ENCODE results near the gene F2R. TPM values are rescaled to one million over a fixed set of nuclear protein-coding genes. Genes with fewer than 3 reads are reported as not detected.

The F2R gene
- total RNA-seq, 1 donor from 2014 or later, result 38.6 TPM

DNA sequence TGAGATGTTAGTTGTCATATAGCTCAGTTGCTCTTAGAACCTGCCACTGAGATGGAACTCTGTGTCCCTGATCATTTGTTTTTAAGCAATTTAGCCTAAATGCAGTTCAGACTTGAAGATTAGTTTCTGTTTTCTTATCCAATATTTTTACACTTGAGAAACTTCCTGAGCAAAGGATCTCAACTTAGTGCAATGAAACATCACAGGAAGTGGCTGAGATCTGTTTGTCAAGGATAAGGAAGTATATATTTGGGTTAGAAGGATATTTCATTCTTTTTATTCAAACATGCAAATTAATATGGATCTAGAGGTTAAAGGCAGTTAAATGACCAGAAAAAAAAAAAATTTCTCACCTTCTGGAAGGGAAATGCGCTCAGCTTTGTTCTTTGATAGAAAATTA is 19.7 kb upstream of the F2R start:
- no peak overlapping the region for H3K27ac ChIP-seq
- intact Hi-C loops (cut with DNase I), result no loop called here
- TF ChIP-seq, protein P1, sequence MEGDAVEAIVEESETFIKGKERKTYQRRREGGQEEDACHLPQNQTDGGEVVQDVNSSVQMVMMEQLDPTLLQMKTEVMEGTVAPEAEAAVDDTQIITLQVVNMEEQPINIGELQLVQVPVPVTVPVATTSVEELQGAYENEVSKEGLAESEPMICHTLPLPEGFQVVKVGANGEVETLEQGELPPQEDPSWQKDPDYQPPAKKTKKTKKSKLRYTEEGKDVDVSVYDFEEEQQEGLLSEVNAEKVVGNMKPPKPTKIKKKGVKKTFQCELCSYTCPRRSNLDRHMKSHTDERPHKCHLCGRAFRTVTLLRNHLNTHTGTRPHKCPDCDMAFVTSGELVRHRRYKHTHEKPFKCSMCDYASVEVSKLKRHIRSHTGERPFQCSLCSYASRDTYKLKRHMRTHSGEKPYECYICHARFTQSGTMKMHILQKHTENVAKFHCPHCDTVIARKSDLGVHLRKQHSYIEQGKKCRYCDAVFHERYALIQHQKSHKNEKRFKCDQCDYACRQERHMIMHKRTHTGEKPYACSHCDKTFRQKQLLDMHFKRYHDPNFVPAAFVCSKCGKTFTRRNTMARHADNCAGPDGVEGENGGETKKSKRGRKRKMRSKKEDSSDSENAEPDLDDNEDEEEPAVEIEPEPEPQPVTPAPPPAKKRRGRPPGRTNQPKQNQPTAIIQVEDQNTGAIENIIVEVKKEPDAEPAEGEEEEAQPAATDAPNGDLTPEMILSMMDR (IDR thresholded peaks at IDR 0.05), result no peak

DNA sequence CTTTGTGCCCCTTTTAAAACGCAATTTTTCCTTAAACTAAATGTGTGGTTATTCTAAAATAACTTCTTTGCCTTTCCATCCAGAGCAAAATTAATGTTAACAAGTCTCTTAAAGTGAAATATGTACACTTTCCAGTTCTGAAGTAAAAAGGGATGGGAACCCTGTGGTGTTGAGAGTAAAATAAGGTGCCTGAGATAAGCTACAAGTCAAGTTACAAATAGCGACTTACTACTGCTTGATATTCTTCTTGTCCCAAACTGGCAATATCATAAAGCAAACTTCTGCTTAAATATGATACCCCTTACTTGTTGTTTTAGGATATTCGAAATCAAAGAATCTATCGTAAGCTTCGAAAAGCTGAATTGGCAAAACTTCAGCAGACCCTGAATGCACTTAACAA is 18.3 kb upstream of the F2R start:
- TF ChIP-seq, protein P1 (IDR thresholded peaks at IDR 0.05), result no peak
- H3K9me3 ChIP-seq, result no peaks in the 10 kb centered on the region
- peaks cover 14% of the 10 kb centered on the region for H3K36me3 ChIP-seq
- H3K27me3 ChIP-seq, result no peaks in the 10 kb centered on the region
- intact Hi-C loops (cut with DNase I), result no loop called here
- no peak overlapping the region for H3K27ac ChIP-seq
- ATAC-seq (no peak), DNase-seq (no peak)
- H3K4me3 ChIP-seq, result no peak overlapping the region
- peaks cover 7% of the 10 kb centered on the region for H3K4me1 ChIP-seq

More for the DNA sequence above, 19.7 kb upstream of the F2R start:
- Histone ChIP-seq H3K9me3 (no peaks in the 10 kb centered on the region), H3K36me3 (peaks cover 7% of the 10 kb centered on the region), H3K27me3 (no peaks in the 10 kb centered on the region), H3K4me1 (peaks cover 10% of the 10 kb centered on the region), H3K4me3 (no peak overlapping the region)
- no peak for DNase-seq
- ATAC-seq, result no peak

DNA sequence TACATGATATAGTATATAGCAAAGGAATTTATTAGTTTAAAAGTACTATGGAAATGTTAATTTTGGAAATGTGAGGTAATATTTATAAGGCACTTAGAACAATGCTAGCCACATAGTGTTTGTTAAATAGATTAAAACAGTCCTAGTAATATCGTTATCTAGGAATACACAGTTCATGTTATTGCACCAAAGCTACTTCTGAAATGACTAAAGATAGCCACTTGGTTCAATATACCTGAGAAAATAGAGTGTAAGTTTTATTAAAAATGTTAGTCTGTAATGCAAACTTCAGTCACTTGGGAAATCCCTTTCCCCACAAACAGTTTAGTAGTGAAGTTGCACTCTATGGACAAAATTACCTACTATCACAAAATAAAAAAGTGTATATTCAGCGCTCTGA is 15.4 kb upstream of the F2R start:
- H3K27ac ChIP-seq, result no peak overlapping the region
- ATAC-seq, result no peak
- intact Hi-C loops (cut with DNase I), result no loop called here
- H3K9me3 ChIP-seq, result no peaks in the 10 kb centered on the region
- TF ChIP-seq, protein P1 (IDR thresholded peaks at IDR 0.05), result no peak
- H3K4me3 ChIP-seq, result no peak overlapping the region
- H3K27me3 ChIP-seq, result no peaks in the 10 kb centered on the region
- H3K36me3 ChIP-seq, result peaks cover 14% of the 10 kb centered on the region
- peaks cover 7% of the 10 kb centered on the region for H3K4me1 ChIP-seq
- DNase-seq, result no peak

DNA sequence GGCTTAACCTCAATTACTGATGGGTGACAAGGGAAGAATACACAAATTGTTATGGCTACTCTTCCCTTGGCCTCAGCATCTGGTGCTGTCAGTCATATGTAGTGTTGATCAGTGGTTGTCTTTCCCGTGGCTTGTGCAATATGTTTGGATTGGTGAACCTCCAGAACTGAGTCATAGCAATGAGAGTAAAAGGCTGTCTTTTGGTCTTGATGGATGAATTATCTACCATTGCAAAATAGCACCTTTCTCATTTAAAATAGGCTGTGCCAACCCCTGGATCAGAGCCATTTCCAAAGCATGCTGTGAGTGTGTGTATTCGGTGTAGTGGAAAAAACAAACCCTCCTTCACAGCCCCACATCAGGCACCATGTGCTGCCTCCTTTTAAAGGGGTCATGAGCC is 14.6 kb upstream of the F2R start:
- no peak for ATAC-seq
- peaks cover 5% of the 10 kb centered on the region for H3K4me1 ChIP-seq
- no peak overlapping the region for H3K27ac ChIP-seq
- intact Hi-C loops (cut with DNase I), result no loop called here
- H3K4me3 ChIP-seq, result no peak overlapping the region
- H3K36me3 ChIP-seq, result peaks cover 14% of the 10 kb centered on the region
- H3K27me3 ChIP-seq, result no peaks in the 10 kb centered on the region
- TF ChIP-seq, protein P1 (IDR thresholded peaks at IDR 0.05), result no peak
- no peak for DNase-seq
- H3K9me3 ChIP-seq, result no peaks in the 10 kb centered on the region

DNA sequence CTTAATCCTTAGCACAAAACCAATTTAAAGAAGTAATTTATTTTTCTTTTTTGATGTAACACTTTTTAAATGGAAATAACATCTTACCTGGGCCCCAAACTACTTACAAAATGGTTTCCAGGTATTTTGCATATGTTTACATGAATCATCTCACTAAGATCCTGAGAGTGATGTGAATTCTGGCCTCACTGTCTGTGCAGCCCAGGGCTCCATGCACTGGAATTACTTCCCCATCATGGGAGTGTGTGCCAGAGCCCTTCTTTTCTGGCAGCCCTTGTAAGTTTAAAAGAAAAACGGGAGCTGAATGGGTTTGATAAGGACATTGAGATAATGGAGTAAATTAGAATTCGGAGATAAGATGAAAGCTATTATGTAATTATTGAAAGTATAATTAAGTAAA is 12.2 kb upstream of the F2R start:
- Histone ChIP-seq H3K4me1 (no peaks in the 10 kb centered on the region), H3K4me3 (no peak overlapping the region), H3K27ac (no peak overlapping the region), H3K27me3 (no peaks in the 10 kb centered on the region), H3K36me3 (peaks cover 14% of the 10 kb centered on the region), H3K9me3 (no peaks in the 10 kb centered on the region)
- TF ChIP-seq, protein P1 (IDR thresholded peaks at IDR 0.05), result no peak
- ATAC-seq (no peak), DNase-seq (no peak)
- intact Hi-C loops (cut with DNase I), result no loop called here

DNA sequence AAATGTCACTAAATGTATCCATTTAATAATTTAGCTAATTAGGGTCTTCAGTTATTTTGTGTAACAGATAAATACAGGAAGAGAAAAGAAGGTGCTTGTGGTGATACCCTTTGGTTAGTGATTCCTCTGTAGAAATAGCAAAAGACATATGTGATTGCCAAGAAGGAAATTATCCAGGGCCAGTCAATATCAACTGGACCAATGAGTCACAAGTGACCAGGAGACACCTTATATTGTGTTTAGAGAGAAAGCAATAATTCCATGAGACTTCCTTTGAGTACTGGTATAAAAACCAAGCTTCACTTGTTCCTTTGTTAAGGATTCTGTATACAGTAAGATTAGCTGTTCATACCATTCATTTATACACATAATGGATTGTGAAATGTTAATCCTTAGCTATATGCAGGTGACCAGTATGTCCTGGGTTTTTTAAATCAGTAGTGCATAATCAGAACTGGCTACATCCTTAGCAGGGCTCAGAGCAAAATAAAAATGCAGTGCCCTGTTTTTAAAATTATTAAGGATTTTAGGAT is 11.7 kb upstream of the F2R start:
- ATAC-seq, result no peak
- TF ChIP-seq, protein P1 (IDR thresholded peaks at IDR 0.05), result no peak

More for the DNA sequence above, 11.7 kb upstream of the F2R start:
- H3K9me3 ChIP-seq, result no peaks in the 10 kb centered on the region
- no peaks in the 10 kb centered on the region for H3K4me1 ChIP-seq
- H3K36me3 ChIP-seq, result peaks cover 14% of the 10 kb centered on the region
- intact Hi-C loops (cut with DNase I), result no loop called here
- no peak for DNase-seq
- no peak overlapping the region for H3K27ac ChIP-seq
- no peak overlapping the region for H3K4me3 ChIP-seq
- H3K27me3 ChIP-seq, result no peaks in the 10 kb centered on the region

All from upper lobe of right lung (tissue), 1 donor.